CD1c-positive myeloid dendritic cell (primary cell): ENCODE data around the gene CD300A.

ENCODE experiments used
- DNase-seq: peaks from one replicate; pipeline ENCODE4 v3.0.0-alpha.2; 2016; ENCODE audit errors: extremely low spot score

Gene CD300A

GRCh38 chr17:74439691-74440567 is 26.5 kb upstream of the CD300A start:
- no peak for DNase-seq

DNA sequence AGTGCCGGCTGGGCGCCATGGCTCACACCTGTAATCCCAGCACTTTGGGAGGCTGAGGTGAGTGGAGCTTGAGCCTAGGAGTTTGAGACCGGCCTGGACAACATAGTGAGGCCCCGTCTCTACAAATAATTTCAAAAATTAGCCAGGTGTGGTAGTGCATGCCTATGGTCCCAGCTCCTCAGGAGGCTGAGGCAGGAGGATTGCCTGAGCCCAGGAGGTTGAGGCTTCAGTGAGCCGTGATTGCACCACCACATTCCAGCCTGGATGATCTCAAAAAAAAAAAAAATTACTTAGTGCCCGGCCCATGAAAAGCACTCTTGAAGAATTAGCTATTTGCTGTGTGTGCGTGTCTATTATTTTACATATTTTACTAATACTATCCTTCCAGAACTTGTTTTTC is 24.9 kb upstream of the CD300A start:
- no peak for DNase-seq

GRCh38 chr17:74442291-74442669 is 24.2 kb upstream of the CD300A start:
- DNase-seq: no peak

GRCh38 chr17:74442670-74443515 is 23.5 kb upstream of the CD300A start:
- peak; percentile 62 for DNase-seq

DNA sequence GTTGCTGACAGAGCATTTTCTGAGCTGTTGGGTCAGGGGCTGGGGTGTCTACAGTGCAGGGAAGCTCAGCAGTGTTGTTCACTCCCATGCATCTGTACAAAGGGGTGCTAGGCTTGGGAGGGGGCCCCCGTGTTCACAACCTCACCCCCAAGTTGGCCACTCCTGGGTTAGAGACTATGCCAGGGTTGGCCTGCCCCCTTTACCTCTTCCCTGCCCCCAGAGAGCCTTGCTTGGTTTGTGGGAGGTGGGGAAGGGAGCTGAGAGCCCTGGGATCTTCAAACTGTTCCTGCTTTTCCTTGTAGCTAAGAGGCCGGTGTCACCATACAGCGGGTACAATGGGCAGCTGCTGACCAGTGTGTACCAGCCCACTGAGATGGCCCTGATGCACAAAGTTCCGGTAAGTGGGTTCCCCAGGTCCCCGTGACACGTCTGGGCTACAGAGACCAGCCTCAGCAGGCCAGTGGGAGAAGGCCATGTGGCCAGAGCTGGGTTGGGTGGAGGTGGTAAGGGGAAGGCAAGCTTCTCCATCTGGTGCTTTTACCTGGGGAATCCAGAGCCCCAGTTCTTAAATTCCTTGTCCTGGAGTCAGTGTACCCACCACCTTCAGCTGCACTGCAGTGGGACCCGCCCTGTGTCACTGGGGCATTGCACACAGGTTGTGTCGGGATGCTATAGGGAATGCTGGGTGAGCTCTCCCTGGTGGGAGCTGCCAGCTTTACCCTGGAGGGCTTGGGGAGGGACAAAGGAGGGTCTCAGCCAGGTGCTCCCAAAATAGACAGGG is 22.7 kb upstream of the CD300A start:
- no peak for DNase-seq

GRCh38 chr17:74444406-74444805 is 22.0 kb upstream of the CD300A start:
- no peak for DNase-seq

GRCh38 chr17:74445158-74445557 is 21.3 kb upstream of the CD300A start:
- no peak for DNase-seq

DNA sequence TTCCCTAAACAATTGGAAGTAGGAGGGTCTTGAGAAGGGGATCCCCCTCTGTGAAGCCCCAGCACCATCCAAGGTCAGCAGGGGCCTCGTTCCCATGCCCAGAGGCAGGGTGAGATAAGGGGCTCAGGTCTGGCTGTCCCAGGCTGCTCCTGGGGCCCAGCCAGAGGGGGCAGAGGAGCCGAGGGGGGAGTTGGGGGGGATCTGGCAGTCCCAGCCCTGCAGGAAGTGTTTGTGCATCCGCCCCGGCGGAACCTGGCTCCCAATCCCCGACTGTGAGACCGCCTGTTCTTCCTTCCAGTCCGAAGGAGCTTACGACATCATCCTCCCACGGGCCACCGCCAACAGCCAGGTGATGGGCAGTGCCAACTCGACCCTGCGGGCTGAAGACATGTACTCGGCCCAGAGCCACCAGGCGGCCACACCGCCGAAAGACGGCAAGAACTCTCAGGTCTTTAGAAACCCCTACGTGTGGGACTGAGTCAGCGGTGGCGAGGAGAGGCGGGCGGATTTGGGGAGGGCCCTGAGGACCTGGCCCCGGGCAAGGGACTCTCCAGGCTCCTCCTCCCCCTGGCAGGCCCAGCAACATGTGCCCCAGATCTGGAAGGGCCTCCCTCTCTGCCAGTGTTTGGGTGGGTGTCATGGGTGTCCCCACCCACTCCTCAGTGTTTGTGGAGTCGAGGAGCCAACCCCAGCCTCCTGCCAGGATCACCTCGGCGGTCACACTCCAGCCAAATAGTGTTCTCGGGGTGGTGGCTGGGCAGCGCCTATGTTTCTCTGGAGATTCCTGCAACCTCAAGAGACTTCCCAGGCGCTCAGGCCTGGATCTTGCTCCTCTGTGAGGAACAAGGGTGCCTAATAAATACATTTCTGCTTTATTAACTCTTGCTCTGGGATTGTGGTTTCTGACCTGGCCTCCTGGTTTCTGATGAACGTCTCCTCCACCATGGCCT is 19.6 kb upstream of the CD300A start:
- peak; percentile 48 for DNase-seq

DNA sequence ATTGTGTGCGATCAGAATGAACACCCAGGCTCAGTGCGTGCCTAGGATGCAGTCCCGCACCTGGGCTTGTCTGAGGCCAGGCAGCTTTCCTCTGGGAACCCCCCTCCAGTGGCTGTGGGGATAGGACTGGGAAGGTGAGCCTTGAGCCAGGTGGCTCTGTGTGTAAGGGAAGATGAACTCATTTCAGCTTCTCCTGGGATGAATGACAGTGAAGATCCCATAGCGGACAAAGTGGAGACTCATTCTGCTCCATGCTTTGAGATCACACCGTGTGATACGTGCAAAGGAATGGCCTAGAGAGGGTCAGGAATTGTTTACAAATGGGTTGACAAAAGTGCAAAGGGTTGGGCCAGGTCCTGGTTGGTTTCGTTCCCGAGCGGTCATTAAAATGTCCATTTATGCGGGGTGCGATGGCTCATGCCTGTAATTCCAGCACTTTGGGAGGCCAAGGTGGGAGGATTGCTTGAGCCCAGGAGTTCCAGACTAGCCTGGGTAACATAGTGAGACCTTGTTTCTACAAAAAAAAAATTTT is 18.7 kb upstream of the CD300A start:
- DNase-seq: no peak

DNA sequence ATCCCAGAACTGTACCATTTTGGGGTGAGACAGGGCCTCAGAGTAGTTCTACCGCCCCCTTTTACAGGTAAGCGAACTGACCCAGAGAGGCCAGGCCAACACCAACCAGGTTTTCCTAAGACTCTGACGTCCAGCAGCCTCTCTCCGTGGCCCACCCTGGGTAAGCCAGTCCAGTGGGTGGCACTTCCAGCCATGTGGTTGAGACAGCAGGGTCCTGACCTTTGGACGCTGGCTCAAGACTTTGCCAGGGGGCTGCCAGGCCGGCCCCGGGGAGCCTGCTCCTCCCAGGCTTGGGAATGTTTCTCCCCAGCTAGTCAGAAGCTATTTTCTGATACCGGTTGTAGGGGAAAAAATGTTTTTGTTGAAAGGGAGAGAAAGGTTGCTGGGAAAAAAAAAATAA is 17.7 kb upstream of the CD300A start:
- no peak for DNase-seq

DNA sequence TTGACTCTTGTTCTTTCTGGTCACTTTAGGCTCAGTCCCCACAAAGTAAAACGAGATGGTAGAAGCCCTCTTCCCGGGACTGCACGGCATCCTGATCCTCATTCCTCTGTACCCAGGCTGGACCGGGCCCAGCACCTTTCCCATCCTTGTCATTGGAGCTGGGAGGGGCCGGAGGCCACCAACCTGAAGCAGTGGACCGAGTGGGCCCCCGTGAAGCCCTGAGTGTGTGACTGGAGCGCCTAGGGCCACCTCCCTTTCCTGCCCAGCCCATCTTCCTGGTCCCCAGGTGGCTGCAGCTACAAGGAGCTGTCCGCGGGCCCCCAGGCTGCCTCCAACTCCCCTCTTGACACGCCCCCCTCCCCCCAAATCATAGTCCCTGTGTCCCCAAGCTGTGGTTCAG is 17.1 kb upstream of the CD300A start:
- no peak for DNase-seq

DNA sequence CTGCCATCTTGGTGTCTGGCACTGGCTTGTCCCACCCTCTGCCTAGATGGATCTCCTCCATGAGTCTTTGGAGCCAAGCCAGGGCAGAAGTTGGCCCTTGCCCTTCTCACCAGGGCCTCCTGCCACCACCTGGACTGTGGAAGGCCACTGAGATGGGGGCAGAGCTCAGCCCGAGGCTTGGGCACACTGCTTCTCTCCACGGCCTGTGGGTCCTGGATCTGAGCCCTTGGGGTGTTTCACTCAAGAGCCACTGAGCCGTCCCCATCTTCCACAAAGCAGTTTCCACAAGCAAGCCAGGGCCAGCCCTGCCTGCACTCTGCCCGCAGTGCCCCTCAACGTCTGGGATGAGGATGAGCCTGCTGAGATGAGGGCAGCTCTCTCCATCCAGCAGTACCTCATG is 16.7 kb upstream of the CD300A start:
- no peak for DNase-seq

DNA sequence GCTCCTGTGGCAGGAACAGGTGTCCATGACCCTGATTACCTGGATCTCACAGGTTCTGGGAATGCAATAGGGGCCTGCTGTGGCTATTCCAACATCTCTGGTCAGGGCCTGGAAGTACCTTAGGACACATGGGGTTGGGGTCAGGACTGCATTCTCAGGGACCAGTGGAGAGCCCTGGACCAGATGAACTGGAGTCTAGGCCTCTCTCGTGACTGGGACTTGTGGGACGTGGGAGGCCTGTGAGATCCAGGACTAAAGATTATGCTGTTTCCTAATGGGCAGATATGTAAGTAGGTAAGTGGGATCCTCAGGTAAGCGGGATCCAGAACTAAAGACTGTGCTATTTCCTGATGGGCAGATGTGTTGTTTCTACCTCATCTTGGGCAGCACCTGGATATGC is 16.2 kb upstream of the CD300A start:
- no peak for DNase-seq

- DNase-seq: no peak
These were observed 15.5 kb upstream of the CD300A start for GRCh38 chr17:74450925-74451403.

GRCh38 chr17:74451557-74451956 is 14.9 kb upstream of the CD300A start:
- no peak for DNase-seq

GRCh38 chr17:74452033-74452840 is 14.2 kb upstream of the CD300A start:
- no peak for DNase-seq

DNA sequence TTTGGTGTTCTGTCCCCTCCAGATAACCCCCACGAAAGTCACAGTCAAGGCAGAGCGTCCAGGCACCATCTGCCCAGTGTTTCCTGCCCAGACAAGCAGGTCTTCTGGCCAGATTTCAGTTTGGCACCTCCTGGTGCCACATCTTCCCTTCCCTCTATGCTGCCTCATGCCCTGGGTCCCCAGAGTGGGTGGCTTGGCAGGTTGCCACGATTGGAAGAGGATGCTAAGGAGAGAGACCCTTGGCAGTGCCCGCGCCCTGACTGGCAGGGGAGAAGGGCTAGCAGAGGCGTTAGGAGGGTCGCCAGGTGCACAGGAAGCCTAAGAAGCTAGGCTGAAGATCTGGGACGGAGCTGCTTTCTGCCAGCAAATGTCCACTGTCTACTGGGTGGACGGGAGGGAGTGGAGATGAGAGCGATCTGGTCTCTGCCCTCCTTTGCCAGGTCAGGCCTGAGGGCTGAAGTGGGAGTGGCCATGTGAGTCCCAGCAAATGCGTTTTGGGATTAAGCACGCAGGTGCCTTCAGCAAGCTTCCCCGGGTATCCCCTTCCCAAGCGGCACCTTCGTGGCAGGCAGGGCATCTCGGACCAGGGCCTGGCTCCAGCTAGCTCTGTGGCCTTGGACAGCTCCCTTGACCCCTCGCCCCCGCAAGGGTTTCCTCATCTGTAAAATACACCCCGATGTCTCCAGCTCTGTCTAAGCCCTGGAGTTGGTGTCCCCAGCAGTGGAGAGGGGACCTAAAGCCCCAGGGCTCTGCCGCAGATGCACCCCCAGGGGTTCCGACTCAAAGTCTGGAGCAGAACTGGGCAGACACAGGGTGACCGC is 13.4 kb upstream of the CD300A start:
- no peak for DNase-seq

GRCh38 chr17:74453665-74454196 is 12.7 kb upstream of the CD300A start:
- DNase-seq: no peak
